HG03378 (cell line): Measurements from ENCODE around the gene GRID1.

Experiments
- ATAC-seq: cut with Tn5 transposase; IDR thresholded peaks from one replicate; pipeline ENCODE4 v1.9.1; 2021; ENCODE audit warnings: mild to moderate bottlenecking, moderate library complexity; ENCODE audit not compliant: unreplicated experiment

Gene GRID1

GRCh38 chr10:86371116-86371515 is 4.5 kb upstream of the GRID1 start:
- ATAC-seq, result no peak

GRCh38 chr10:86370006-86370585 is 3.5 kb upstream of the GRID1 start:
- no peak for ATAC-seq

GRCh38 chr10:86368987-86369386 is 2.4 kb upstream of the GRID1 start:
- ATAC-seq, result no peak

GRCh38 chr10:86368046-86368445 is 1.5 kb upstream of the GRID1 start:
- ATAC-seq, result no peak

- ATAC-seq, result no peak
These were observed 757 bp upstream of the GRID1 start for GRCh38 chr10:86367152-86367951.

GRCh38 chr10:86366902-86367151 is 232 bp upstream of the GRID1 start:
- ATAC-seq, result no peak

GRCh38 chr10:86365346-86366032 is 1.1 kb downstream of the GRID1 start:
- no peak for ATAC-seq

GRCh38 chr10:86364491-86365345 is 1.9 kb downstream of the GRID1 start:
- no peak for ATAC-seq

GRCh38 chr10:86363833-86364490 is 2.6 kb downstream of the GRID1 start:
- ATAC-seq, result no peak

- no peak for ATAC-seq
These were observed 3.3 kb downstream of the GRID1 start for GRCh38 chr10:86363184-86363832.

GRCh38 chr10:86362586-86363183 is 3.9 kb downstream of the GRID1 start:
- no peak for ATAC-seq

- no peak for ATAC-seq
These were observed 4.5 kb downstream of the GRID1 start for GRCh38 chr10:86362129-86362527.

- ATAC-seq, result no peak
These were observed 5.2 kb downstream of the GRID1 start for GRCh38 chr10:86361156-86362128.

- ATAC-seq, result no peak
These were observed 5.9 kb downstream of the GRID1 start for GRCh38 chr10:86360657-86361056.

GRCh38 chr10:86359954-86360353 is 6.6 kb downstream of the GRID1 start:
- ATAC-seq, result no peak

GRCh38 chr10:86359111-86359510 is 7.5 kb downstream of the GRID1 start:
- ATAC-seq, result no peak

GRCh38 chr10:86357676-86358075 is 8.9 kb downstream of the GRID1 start:
- ATAC-seq, result no peak

GRCh38 chr10:86357041-86357440 is 9.6 kb downstream of the GRID1 start:
- ATAC-seq, result no peak

GRCh38 chr10:86356296-86356695 is 10.3 kb downstream of the GRID1 start:
- ATAC-seq, result no peak
